HG02642 (cell line): ENCODE data around the gene STK24.

ENCODE experiments used
- ATAC-seq: cut with Tn5 transposase; IDR thresholded peaks from one replicate; pipeline ENCODE4 v1.9.1; 2021; ENCODE audit warnings: mild to moderate bottlenecking; ENCODE audit not compliant: unreplicated experiment, poor library complexity

The STK24 gene

DNA sequence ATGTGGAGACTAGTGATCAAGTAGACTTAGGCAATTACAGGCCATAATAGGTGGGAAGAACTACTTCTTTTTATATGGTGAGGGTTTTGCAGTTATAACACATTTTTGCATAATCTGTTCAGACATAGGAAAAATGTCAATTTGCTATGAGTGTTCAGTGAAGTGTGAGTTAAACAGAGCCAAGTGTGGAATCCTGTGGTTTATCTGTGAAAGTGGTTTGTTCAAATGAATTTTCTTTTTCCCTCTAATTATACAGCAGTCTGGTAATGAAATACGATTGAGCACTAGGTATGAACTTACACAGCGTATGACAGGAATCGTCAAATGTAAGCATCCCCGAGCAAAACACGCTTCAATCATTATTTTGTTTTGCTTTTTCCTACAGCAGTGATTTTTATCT is 178.3 kb downstream of the STK24 start:
- ATAC-seq = no peak

DNA sequence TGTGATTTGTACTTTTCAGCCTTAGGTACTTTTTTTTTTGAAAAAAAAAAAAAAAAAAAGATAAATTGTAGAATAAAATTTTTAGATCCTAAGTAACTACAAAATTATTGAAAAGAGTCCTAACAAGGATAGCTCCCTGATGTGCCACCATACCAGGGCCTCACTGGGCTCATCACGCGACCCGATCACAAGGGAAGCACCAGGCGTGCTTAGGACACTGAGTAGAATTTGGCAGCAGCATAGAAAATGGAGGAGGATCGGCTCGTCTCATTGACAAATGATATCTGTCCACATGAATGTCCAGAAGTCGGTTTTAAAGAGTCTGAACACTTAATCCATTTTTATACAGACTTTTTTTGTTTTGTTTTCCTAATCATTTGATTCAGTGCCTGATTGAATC is 179.0 kb downstream of the STK24 start:
- no peak for ATAC-seq

DNA sequence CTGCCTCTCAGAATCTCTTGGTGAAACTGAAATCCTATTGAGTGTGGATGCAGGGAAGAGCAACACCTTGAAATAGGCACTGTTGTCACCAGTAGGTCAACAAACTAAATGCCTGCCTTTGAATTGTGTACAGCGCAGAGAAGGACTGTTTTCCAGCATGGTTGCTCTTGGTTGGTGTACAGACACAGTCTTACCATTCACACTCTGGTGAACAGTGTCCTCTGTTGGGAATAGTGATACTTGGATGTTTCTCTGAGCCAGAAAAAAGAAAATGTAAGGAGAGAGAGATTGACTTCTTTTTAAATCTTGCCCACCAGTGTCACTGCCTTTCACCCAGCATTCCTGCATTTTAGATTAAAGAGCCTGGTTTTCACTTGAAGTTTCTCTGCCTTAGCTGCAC is 179.7 kb downstream of the STK24 start:
- ATAC-seq = no peak

DNA sequence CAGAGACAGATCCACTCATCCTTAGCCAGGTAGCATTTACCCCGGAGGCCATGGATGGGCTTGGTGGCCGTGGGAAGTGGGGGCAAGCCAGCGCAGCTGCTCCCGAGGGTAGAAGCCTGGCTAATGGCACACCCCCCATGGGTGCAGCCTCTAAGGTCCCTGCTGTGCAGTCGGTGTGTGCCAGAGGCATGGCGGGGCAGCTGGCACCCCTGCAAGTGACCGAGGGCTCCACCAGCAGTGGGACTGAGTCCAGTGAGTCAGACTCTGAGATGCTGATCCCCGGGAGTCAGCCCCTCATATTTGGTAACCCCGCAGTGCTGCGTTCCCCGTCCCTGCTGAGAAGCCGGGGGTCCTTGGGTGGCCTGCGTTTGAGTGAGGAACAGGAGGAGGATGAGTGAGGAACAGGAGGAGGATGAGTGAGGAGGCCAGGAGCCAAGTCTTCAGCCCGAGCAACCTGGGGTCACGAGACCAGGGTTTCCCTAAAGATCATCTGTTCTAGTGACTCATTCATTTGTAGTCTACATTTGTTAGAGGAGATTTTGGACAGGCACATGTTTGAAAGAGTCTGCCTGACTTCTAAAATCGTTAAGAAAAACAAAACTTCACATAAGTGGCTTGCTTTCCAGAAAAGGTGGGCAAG is 180.7 kb downstream of the STK24 start:
- no peak for ATAC-seq
